HCT116 (cell line): ENCODE measurements around the gene RAB8B.

Experiments used
- EGR1 ChIP-seq: IDR thresholded peaks from 2 replicates; pipeline ENCODE4 v1.6.1; 2012; ENCODE audit warnings: low read depth
- EZH2 ChIP-seq: fragments of 200-600 bp; sonication (generic); IDR thresholded peaks from 2 replicates; pipeline ENCODE4 v1.6.1; 2017; ENCODE audit warnings: antibody characterized with exemption, mixed run types
- FOSL1 ChIP-seq: IDR thresholded peaks from 2 replicates; pipeline ENCODE4 v1.6.1; 2012; ENCODE audit warnings: low read depth
- POLR2A ChIP-seq: IDR thresholded peaks from 2 replicates; pipeline ENCODE4 v1.7.0; 2011; ENCODE audit warnings: borderline replicate concordance; ENCODE audit not compliant: insufficient read depth, insufficient read length; ENCODE audit errors: extremely low read depth
- POLR2AphosphoS5 ChIP-seq: IDR thresholded peaks from 2 replicates; pipeline ENCODE4 v1.6.1; 2011; ENCODE audit warnings: mild to moderate bottlenecking, low read depth, low read length, moderate library complexity
- RAD21 ChIP-seq: IDR thresholded peaks from 2 replicates; pipeline ENCODE4 v1.6.1; 2012; ENCODE audit warnings: low read depth, mild to moderate bottlenecking
- SIN3A ChIP-seq: IDR thresholded peaks from 2 replicates; pipeline ENCODE4 v1.6.1; 2012; ENCODE audit warnings: low read depth
- SP1 ChIP-seq: IDR thresholded peaks from 2 replicates; pipeline ENCODE4 v1.6.1; 2012; ENCODE audit warnings: low read depth
- ZFX ChIP-seq: fragments of 450-650 bp; IDR thresholded peaks from 2 replicates; pipeline ENCODE4 v1.6.1; 2017
- TF ChIP-seq, protein P1 (sequence below), 3 experiments: fragments of 200-600 bp in 1 of 3; sonication (generic) in 1 of 3; IDR thresholded peaks in 2 of 3; conservative IDR thresholded peaks in 1 of 3; 2 replicates each; pipeline ENCODE4 v1.5.1; 2012 to 2017; ENCODE audit warnings: low read depth in 2 of 3, low read length in 2 of 3, antibody characterized with exemption in 1 of 3, borderline replicate concordance in 1 of 3, control low read depth in 1 of 3, mild to moderate bottlenecking in 1 of 3, mixed read lengths in 1 of 3, mixed run types in 1 of 3, moderate library complexity in 1 of 3; ENCODE audit not compliant: insufficient read depth in 1 of 3
- TF ChIP-seq, protein P2 (sequence below): IDR thresholded peaks from 2 replicates; pipeline ENCODE4 v1.6.1; 2012

DNA sequence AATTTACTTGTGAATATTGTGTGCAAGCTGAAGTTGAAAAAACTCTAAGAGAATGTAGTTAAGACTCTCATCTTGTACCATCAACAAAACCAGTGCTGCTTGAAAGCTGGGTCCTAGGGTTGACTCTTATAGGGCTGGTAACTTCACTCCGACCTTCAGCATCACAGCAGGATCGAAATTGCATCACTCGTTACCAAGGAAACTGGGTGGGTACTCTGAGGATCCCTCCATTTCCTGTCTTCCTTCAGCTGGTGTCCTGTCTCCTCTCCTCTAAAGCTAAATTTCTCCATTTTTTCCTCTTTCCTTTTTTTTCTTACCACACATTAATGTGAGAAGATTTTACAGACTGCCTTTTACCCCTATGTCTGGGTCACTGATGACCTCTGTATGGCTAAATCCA lies 85.0 kb downstream of the RAB8B start:
- TF ChIP-seq, protein P1, sequence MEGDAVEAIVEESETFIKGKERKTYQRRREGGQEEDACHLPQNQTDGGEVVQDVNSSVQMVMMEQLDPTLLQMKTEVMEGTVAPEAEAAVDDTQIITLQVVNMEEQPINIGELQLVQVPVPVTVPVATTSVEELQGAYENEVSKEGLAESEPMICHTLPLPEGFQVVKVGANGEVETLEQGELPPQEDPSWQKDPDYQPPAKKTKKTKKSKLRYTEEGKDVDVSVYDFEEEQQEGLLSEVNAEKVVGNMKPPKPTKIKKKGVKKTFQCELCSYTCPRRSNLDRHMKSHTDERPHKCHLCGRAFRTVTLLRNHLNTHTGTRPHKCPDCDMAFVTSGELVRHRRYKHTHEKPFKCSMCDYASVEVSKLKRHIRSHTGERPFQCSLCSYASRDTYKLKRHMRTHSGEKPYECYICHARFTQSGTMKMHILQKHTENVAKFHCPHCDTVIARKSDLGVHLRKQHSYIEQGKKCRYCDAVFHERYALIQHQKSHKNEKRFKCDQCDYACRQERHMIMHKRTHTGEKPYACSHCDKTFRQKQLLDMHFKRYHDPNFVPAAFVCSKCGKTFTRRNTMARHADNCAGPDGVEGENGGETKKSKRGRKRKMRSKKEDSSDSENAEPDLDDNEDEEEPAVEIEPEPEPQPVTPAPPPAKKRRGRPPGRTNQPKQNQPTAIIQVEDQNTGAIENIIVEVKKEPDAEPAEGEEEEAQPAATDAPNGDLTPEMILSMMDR (IDR thresholded peaks at IDR 0.05 in 2 of 3, conservative IDR thresholded peaks at IDR 0.05 in 1 of 3; ENCODE audit: borderline replicate concordance in 1 of 3, insufficient read depth in 1 of 3, low read depth in 2 of 3, low read length in 2 of 3) = no peak
- TF ChIP-seq FOSL1 (no peak), RAD21 (no peak), SP1 (no peak), EGR1 (no peak), POLR2AphosphoS5 (no peak), ZFX (no peak), EZH2 (no peak), POLR2A (no peak), SIN3A (no peak)
- TF ChIP-seq, protein P2, sequence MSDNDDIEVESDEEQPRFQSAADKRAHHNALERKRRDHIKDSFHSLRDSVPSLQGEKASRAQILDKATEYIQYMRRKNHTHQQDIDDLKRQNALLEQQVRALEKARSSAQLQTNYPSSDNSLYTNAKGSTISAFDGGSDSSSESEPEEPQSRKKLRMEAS = no peak
